Neuron (in vitro differentiated cells): Measurements from ENCODE around the gene SPRTN.

Source experiments
- H2AFZ ChIP-seq: one replicate; pipeline ENCODE4 v1.6.1; 2013; ENCODE audit warnings: low read depth, mild to moderate bottlenecking, inconsistent platforms, low read length, moderate library complexity
- H3K27me3 ChIP-seq: one replicate; pipeline ENCODE4 v1.6.1; 2013; ENCODE audit warnings: low read length; ENCODE audit not compliant: insufficient read depth
- H3K36me3 ChIP-seq: one replicate; pipeline ENCODE4 v1.6.1; 2013; ENCODE audit warnings: low read length; ENCODE audit not compliant: insufficient read depth
- H3K4me1 ChIP-seq: one replicate; pipeline ENCODE4 v1.6.1; 2013; ENCODE audit warnings: low read length; ENCODE audit not compliant: insufficient read depth
- H3K4me3 ChIP-seq: 2 replicates; pipeline ENCODE4 v1.5.1; 2013; ENCODE audit warnings: mild to moderate bottlenecking, low read length, moderate library complexity
- H3K9me3 ChIP-seq: one replicate; pipeline ENCODE4 v1.6.1; 2013; ENCODE audit warnings: low read length

SPRTN gene

DNA sequence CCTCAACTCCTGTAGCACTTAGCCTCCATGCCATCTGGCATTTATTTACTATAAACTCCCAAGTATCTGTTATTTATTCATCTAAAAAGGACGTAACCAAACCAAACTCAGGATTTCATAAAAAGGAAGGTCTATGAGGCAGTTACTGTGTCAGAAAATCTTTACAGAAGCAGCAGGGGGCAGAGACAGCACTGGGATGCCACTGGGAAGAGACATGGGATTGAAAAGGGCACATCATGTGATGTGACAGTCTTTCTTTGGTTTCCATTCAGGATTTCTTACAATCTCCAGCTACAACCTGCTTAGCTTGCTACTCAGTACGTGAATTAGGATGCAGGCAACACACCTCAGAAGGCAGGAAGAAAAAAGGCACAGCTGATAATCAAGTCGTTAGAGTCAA lies 31.2 kb downstream of the SPRTN start:
- Histone ChIP-seq H3K36me3 (peaks cover 13% of the 10 kb centered on the region), H3K27me3 (no peaks in the 10 kb centered on the region), H3K9me3 (no peaks in the 10 kb centered on the region), H3K4me3 (no peak overlapping the region), H2AFZ (no peak overlapping the region), H3K4me1 (peaks cover 6% of the 10 kb centered on the region)

DNA sequence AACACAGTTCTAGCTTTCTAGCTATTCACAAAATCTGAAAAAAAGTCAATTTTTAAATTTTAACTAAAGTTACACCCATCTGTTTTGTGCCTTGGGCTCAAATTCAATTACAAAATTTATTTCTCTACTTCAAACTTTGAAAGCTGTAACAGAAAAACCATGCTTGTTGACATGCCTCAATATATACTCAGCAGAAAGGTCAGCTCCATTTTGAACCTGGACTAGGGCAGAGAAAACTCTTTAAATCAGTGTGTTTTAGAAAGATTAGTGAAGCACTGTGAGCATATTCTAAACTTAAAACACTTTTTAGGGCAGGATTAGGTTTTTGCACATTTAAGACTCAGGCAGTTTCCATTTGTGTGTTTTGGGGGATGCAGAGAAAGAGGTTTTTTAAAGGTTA lies 34.4 kb downstream of the SPRTN start:
- no peaks in the 10 kb centered on the region for H3K9me3 ChIP-seq
- peaks cover under 1% of the 10 kb centered on the region for H3K36me3 ChIP-seq
- H3K27me3 ChIP-seq: no peaks in the 10 kb centered on the region
- H3K4me3 ChIP-seq: no peak overlapping the region
- peaks cover 6% of the 10 kb centered on the region for H3K4me1 ChIP-seq
- no peak overlapping the region for H2AFZ ChIP-seq

DNA sequence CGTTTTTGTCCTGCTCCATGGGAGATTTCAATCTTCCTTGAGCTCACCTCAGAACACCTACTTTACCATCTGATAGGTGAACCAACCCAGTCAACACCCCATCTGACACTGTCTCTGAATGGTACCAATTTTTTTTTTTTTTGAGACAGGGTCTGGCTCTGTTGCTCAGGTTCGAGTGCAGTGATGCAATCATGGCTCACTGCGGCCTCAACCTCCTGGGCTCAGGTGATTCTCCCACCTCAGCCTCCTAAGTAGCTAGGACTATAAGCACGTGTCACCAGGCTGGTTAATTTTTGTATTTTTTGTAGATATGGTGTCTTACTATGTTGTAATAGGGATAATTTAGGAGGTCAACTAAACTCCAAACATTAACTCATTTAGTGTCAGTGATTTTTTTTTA lies 36.3 kb downstream of the SPRTN start:
- H3K4me3 ChIP-seq: no peak overlapping the region
- no peak overlapping the region for H2AFZ ChIP-seq
- H3K9me3 ChIP-seq: no peaks in the 10 kb centered on the region
- H3K36me3 ChIP-seq: no peaks in the 10 kb centered on the region
- peaks cover 2% of the 10 kb centered on the region for H3K4me1 ChIP-seq
- no peaks in the 10 kb centered on the region for H3K27me3 ChIP-seq

DNA sequence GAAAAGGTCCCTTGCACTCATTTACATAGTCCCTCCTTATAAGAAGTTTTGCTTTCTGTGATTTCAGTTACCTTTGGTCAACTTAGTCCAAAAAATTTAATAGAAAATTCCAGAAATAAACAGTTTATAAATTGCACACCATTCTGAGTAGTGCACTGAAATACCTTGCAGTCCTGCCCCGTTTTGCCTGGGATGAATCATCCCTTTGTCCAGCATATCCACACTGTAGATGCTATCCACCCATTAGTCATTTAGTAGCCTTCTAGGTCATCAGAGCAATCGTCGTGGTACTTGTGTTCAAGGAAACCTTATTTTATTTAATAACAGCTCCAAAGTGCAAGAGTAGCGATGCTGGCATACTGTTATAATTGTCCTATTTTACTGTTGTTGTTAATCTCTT lies 38.0 kb downstream of the SPRTN start:
- H3K9me3 ChIP-seq: no peaks in the 10 kb centered on the region
- no peaks in the 10 kb centered on the region for H3K36me3 ChIP-seq
- H3K4me1 ChIP-seq: no peaks in the 10 kb centered on the region
- H2AFZ ChIP-seq: no peak overlapping the region
- no peak overlapping the region for H3K4me3 ChIP-seq
- H3K27me3 ChIP-seq: no peaks in the 10 kb centered on the region

DNA sequence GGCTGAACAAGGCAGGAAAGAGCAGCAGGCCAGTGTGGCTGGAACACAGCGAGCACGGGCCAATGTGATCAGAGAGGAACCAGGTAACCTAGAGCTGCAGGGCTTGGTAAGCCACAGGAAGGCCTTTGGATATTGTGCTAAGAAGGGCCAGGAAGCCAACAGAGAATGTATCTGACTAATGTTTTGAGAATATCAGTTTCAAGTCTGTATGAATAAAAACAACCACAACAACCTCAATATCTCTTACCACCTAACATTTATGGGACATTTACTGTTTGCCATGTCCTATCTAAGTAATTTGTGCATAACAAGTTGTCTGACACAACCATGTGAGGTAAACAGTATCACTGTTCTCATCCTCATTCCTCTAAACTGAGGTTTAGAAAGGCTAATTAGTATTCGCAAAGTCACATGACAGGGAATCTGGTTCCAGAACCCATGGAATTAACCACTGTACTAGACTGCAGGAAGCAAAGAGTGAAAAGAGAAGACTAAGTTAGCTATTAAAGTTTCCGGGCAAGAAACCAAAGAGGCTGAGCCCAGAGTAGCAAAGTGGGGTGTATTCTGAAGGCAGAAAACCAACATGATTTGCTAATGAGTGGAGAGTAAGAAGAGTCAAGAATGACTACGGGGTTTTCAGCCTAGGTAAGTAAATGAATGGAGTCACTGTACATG lies 38.9 kb downstream of the SPRTN start:
- no peaks in the 10 kb centered on the region for H3K27me3 ChIP-seq
- no peaks in the 10 kb centered on the region for H3K9me3 ChIP-seq
- no peak overlapping the region for H2AFZ ChIP-seq
- no peak overlapping the region for H3K4me3 ChIP-seq
- H3K36me3 ChIP-seq: no peaks in the 10 kb centered on the region
- no peaks in the 10 kb centered on the region for H3K4me1 ChIP-seq

DNA sequence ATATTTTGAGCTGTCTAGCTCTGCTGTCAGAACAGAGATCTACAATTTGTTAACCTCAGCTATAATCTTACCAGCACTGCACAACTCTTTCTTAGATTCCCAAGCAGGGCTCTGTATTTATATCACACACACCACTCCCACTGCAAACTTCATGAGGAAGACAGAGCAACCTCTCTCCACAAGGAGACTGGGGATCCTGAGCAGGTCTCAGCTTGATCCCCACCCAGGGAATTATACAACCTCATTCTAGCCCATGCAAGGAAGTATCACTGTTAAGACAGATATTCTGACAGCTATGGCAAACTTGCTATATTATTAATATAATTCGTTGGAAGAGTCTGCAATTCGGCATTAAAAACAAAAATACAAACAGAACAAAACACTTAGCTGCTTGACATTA lies 43.6 kb downstream of the SPRTN start:
- Histone ChIP-seq H3K9me3 (no peaks in the 10 kb centered on the region), H3K4me3 (no peak overlapping the region), H3K4me1 (peaks cover 2% of the 10 kb centered on the region), H2AFZ (no peak overlapping the region), H3K27me3 (no peaks in the 10 kb centered on the region), H3K36me3 (no peaks in the 10 kb centered on the region)

DNA sequence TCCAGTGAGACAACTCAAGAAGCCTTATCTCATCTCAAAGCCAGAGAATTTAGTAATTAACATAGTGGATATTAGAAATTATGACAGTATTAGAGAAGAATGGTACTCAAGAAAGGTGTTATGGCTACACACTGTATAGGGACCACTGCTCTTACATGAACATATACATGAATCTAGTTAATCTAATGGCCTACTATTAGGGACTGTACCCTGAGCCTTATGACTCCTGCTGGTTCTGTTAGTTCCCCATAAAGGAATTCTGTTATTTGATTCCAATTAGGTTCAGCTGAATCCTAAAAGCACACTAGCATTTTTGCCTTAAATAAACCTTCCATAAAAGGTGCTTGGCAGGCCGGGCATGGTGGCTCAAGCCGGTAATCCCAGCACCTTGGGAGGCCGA lies 44.3 kb downstream of the SPRTN start:
- no peak overlapping the region for H3K4me3 ChIP-seq
- no peaks in the 10 kb centered on the region for H3K9me3 ChIP-seq
- H3K27me3 ChIP-seq: no peaks in the 10 kb centered on the region
- no peak overlapping the region for H2AFZ ChIP-seq
- H3K4me1 ChIP-seq: peaks cover 2% of the 10 kb centered on the region
- H3K36me3 ChIP-seq: no peaks in the 10 kb centered on the region

DNA sequence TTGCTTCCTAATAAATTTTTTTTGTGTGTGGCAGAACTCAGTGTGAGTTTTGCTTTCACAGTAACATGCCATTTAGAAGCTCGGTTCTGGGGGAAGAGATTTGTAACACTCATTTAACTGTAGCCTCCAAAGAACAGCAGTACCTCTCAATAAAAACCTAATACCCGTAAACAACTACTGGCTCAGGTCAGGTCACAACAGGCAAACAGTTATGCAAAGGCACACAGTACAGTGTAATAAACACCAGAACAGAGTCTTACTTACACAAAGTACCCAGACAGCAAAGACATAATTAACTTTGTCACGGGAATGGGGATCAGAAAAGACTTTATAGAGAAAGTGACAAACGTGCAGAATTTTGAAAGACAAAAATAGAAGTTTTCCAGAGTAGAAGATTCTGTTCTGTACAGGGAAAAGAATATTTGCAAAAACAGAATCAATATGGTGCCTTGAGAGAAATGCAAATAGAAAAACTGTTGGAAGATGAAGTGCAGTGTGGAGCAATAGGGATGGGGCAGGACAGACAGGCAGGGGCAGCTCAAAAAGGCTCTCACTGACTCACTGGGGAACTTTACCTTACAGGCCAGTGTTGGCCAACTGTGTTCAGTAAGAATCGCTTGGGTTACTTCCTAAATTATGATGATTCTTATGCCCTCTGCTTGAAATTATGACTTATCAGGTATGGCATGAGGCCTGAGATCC lies 45.2 kb downstream of the SPRTN start:
- Histone ChIP-seq H3K27me3 (no peaks in the 10 kb centered on the region), H3K36me3 (no peaks in the 10 kb centered on the region), H3K4me1 (peaks cover 2% of the 10 kb centered on the region), H3K9me3 (no peaks in the 10 kb centered on the region), H2AFZ (no peak overlapping the region), H3K4me3 (no peak overlapping the region)

DNA sequence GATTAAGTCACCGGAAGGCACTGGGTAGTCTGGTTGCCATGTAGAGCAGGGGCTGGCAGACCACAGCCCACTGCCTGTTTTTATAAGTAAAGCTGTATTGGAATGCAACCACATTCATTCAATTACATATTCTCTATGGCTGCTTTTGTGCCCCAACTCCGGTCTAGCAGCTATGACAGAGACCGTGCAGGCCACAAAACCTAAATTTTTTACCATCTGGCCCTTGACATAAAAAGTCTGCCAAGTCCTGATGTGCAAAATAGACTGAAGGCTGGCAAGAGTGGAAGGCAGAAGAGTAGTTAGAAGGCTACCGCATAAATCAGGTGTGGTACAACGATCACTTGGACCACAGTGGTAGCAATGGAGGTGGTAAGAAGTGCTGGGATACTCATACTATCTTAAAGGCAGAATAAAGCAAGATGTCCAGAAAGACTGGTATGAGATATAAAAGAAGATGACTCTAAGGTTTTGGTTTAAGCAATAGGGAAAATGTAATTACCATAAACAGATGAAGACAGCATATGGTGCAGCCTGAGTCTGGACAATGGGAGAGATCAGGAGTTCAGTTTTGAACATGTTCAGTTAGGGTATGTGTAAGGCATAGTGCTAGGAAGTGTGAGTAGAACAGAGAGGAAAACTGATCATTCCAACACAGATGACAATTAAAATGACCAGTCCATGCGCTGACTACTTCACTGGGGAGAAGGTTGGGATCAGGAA lies 46.8 kb downstream of the SPRTN start:
- Histone ChIP-seq H3K9me3 (no peaks in the 10 kb centered on the region), H3K4me3 (no peak overlapping the region), H3K36me3 (no peaks in the 10 kb centered on the region), H3K27me3 (no peaks in the 10 kb centered on the region), H3K4me1 (peaks cover 2% of the 10 kb centered on the region), H2AFZ (no peak overlapping the region)

DNA sequence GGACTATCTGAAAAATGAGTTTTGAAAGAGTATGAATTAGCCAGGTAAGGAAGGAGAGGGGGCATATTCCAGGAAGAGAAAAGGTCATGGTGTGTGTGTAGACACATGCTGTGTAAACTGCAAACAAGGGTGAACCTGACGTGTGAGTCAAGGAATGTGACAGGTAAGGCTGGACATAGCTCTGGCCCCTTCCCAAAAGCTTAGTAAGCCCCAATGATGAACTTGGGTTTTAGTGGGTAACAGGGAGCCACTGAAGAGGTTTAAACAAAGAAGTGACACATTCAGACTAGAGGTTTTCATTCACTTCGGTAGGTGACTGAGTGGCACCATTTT lies 47.3 kb downstream of the SPRTN start:
- Histone ChIP-seq H3K4me3 (no peak overlapping the region), H3K9me3 (no peaks in the 10 kb centered on the region), H3K4me1 (peaks cover 2% of the 10 kb centered on the region), H2AFZ (no peak overlapping the region), H3K27me3 (no peaks in the 10 kb centered on the region), H3K36me3 (no peaks in the 10 kb centered on the region)

DNA sequence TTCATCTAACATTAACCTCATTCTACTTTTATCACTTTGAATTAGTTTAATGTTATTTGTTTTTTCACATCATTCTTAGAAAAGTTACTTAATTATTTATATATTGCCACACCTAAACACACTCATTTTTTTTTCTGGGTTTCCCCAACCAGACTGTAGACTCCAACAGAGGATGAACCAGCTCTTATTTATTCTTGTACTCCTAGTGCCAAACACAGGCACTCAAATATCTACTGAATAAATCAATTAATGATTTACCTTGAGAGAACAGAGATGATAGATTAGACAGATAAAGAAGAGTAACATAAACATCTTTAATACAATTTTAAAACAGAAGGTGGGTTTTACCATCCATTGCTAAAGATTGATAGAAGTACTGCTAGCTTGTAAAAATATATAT lies 48.4 kb downstream of the SPRTN start:
- H3K9me3 ChIP-seq: no peaks in the 10 kb centered on the region
- H3K4me3 ChIP-seq: no peak overlapping the region
- peaks cover 2% of the 10 kb centered on the region for H3K4me1 ChIP-seq
- H3K27me3 ChIP-seq: no peaks in the 10 kb centered on the region
- H2AFZ ChIP-seq: no peak overlapping the region
- H3K36me3 ChIP-seq: no peaks in the 10 kb centered on the region

DNA sequence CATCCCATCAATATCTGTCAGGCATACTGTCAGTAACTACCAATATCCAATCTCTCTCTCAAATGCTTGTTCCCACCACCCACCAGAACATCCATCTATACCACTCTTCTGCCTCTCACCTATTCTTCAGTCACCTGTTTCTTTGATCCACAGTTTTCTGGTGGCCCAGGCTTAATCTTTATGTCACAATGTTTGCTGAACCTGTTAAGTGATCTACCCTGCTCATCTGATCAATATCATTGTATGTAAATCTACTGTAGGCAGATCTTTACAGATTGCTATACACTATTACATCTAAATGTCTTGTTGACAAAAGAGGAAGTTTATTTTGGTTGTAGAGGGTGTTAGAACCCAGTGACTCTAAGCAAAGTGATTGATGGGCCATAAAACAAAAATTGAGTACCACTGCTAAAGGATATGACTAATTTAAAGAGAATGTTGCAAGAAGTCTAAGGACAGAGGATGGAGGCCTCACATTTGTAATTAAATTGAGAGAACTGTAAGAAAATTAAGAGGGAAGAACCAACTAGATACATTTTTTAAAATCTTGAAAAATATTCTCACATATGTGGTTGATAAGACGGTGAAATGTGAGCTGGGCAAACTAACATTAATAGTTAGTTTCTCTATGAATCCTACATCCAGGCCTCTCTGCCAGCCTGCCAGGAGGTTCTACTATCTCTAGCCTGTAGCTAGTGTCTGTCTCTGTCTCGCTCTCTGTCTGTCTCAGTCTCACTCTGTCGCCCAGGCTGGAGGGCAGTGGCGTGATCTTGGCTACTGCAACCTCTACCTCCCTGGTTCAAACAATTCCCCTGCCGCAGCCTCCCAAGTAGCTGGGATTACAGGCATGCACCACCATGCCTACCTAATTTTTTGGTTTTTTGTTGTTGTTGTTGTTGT lies 49.9 kb downstream of the SPRTN start:
- no peak overlapping the region for H2AFZ ChIP-seq
- no peaks in the 10 kb centered on the region for H3K9me3 ChIP-seq
- no peak overlapping the region for H3K4me3 ChIP-seq
- no peaks in the 10 kb centered on the region for H3K27me3 ChIP-seq
- peaks cover 2% of the 10 kb centered on the region for H3K4me1 ChIP-seq
- no peaks in the 10 kb centered on the region for H3K36me3 ChIP-seq

DNA sequence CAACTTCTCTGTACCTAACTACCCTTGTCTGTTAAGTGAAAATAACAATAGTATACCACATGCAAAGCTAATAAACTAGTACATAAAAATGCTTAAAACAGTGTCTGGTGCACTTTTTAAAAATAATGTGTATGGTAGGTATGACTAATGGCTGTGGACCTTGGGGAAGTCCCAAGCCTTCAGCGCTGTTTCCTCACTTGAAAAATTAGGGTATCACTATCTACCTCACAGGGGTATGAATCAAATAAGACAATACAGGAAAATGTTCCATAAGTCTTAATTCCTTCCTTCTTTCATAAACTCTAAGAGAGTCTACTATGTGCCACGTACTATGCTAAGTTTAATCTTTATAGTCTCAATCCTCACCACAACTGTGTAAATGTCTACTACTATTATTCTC lies 52.0 kb downstream of the SPRTN start:
- peaks cover 2% of the 10 kb centered on the region for H3K4me1 ChIP-seq
- no peaks in the 10 kb centered on the region for H3K27me3 ChIP-seq
- H2AFZ ChIP-seq: no peak overlapping the region
- H3K36me3 ChIP-seq: no peaks in the 10 kb centered on the region
- H3K4me3 ChIP-seq: no peak overlapping the region
- H3K9me3 ChIP-seq: no peaks in the 10 kb centered on the region
